HTERT RPE-1 (cell line): ENCODE data around the gene TPST2.

Experiments used
- in situ Hi-C: fragments of 300-500 bp; cut with MboI; formaldehyde crosslinking; loops from 4 replicates; pipeline ENCODE4 v1.14.3; 2020; ENCODE audit warnings: low sequenced_read_pairs

The TPST2 gene

DNA sequence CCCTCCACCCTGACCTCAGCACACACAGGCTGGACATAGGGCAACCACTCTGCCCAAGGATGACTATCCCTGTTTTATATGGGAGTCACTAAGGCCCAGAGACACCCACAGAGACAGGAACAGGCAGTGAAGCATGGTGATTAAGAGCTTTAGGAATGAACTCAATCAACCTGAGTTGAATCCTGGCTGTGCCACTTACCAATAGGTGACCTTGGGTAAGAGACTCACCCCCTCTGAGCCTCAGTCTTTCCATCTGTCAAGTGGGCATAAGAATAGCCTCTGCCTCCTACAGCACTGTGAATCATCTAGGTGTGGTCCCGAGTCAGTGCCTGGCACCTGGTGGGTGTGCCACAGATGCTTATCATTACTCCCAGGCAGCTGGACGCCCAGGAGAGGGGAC lies 21.1 kb upstream of the TPST2 start:
- in situ Hi-C loops, result no loop called here

DNA sequence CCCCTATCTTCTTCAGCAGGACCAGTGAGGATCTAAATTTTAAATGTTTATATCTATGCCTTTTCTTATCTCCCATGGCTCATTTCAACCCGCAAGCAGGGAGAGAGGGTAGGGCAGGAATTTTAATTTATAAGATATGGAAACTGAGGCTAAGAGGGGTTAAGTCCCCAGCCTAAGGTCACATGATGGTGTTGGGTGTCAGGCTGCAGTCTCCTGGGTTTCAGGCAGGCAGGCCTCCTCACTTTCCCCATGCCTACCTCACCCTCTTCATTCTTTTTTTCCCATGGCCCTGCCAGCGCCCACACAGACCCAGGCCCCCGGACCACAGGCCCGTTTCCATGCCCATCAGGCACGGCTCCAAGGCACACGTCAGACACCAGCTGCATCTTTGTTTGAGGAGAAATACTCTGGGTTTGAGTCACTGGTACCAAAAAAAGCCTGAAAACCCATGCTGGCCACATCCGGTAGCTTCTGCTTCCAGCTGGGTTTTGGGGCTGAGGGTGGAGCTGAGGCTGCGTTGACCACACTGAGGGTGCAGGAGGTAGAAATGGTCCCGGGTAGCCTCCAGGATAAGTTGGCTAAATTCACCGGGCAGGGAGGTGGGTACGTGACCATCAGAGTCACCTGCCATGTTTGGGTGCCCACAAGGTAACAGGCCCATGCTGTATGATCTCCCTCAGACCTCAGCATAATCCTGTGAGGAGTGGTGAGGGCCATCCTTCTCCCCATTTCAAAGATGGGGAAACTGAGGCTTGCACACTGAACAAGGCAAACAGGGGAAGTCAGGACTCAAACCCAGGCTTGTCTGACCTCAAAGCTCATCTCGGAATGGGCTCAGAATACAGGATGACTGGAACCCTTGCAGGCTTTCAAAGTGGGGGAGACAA lies 20.4 kb upstream of the TPST2 start:
- in situ Hi-C loops, result no loop called here

DNA sequence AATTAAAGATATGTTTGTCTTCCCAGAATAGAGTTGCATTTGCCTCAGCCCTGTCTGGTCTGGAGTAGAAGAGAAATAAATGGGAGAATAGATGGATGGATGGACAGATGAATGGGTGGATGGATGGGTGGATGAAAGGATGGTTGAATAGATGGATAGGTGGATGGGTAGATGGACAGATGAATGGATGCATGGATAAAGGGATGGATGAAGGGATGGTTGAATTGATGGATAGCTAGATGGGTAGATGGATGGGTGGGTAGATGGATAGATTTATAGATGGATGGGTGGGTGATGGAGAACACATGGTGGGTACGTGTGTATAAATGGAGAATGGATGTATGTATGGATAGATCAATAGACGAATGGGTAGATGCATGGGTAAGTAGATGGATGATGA lies 19.4 kb upstream of the TPST2 start:
- in situ Hi-C loops, result no loop called here

DNA sequence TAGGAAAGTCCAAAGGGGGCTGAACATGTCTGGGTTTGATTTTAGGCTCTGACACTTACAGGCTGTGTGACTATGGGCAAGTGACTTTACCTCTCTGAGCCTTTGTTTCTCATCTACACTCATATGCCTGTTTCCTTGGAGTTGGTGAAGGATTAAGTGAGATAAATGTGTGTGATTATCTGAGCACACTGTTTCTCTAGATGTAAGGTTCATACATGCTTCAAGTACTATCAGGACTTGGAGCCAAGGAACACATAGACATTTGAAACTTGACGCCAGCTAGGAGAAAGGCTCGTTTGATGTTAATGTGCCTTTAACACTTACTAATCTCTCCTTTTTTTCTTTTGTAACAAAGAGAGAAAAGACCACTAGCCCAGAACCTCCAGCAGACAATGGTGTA lies 18.2 kb upstream of the TPST2 start:
- in situ Hi-C loops, result no loop called here

GRCh38 chr22:26606611-26607010 lies 16.7 kb upstream of the TPST2 start:
- in situ Hi-C loops, result no loop called here

GRCh38 chr22:26604368-26604767 lies 14.4 kb upstream of the TPST2 start:
- in situ Hi-C loops, result no loop called here

GRCh38 chr22:26602127-26602526 lies 12.2 kb upstream of the TPST2 start:
- in situ Hi-C loops, result no loop called here

GRCh38 chr22:26601726-26602125 lies 11.8 kb upstream of the TPST2 start:
- in situ Hi-C loops, result no loop called here

GRCh38 chr22:26599505-26599904 lies 9.6 kb upstream of the TPST2 start:
- in situ Hi-C loops, result no loop called here

GRCh38 chr22:26597480-26597879 lies 7.5 kb upstream of the TPST2 start:
- in situ Hi-C loops, result no loop called here

- in situ Hi-C loops, result no loop called here
Observed at GRCh38 chr22:26597026-26597425, 7.1 kb upstream of the TPST2 start.

DNA sequence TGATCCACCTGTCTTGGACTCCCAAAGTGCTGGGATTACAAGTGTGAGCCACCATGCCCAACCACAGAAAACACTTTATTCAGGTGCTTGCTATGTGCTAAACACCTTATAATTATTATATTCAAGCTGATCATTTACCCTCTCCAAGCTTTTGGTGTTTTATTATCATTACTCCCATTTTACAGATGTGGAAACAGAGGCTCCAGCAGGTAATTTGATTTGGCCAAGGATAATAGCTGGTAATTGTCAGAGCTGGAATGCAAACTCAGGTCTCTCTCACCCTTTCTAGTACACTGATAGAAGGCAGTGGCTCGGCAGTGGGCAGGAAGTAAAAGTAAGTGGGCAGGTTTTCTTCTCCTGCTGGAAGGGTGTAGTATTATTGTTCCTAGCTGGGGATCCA lies 3.8 kb upstream of the TPST2 start:
- in situ Hi-C loops, result no loop called here

- in situ Hi-C loops, result no loop called here
Observed at GRCh38 chr22:26592421-26592891, 2.5 kb upstream of the TPST2 start.

DNA sequence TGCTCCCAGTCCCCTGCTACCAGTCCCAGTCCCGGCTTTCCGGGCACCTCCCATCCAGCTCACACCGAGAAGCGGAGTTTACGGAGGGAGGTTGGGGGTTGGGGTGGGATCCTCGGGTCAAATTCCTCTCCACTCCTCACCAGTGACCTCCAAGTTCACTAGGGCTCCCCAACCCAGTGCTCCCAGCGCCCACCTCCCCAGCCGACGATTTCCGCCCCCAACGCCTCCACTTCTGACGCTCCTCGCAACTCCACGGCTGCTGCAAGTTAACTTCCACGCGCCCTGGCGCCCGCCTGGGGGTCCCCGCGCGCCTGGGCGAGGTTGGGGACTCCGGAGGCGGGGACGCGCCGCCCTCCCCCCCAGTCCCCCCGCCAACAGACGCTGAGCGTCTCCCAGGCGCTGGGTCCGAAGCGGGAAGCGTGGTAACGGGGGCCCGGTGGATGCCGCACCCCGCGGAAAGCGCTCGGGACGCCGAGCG lies 526 bp downstream of the TPST2 start:
- in situ Hi-C loops, result no loop called here

- in situ Hi-C loops, result no loop called here
Observed at GRCh38 chr22:26588729-26589366, 1.1 kb downstream of the TPST2 start.

GRCh38 chr22:26587991-26588613 lies 1.8 kb downstream of the TPST2 start:
- in situ Hi-C loops, result no loop called here

- in situ Hi-C loops, result no loop called here
Observed at GRCh38 chr22:26586556-26587325, 3.2 kb downstream of the TPST2 start.

GRCh38 chr22:26585104-26585790 lies 4.7 kb downstream of the TPST2 start:
- in situ Hi-C loops, result no loop called here

GRCh38 chr22:26584010-26584409 lies 5.9 kb downstream of the TPST2 start:
- in situ Hi-C loops, result no loop called here

- in situ Hi-C loops, result no loop called here
Observed at GRCh38 chr22:26581633-26582168, 8.2 kb downstream of the TPST2 start.
